Activated CD4-positive, alpha-beta T cell treated with anti-CD3 and anti-CD28 coated beads, Interleukin-2, amount 50 U/mL, for 48 hours (primary cell): Measurements from ENCODE around the gene MAP4K3.
A peak's percentile ranks its signal among the peaks of the same experiment; 100 is the strongest.
"Not testable (repeated sequence)": the region's sequence is repeated elsewhere in the genome, so short reads cannot be mapped to it uniquely, and the experiment has no call there.

Experiments used
- DNase-seq, 2 experiments: peaks; one replicate each; pipeline ENCODE4 v3.0.0-alpha.2; 2020

The MAP4K3 gene

GRCh38 chr2:39300044-39300978 is 136.8 kb downstream of the MAP4K3 start:
- DNase-seq = no peak

DNA sequence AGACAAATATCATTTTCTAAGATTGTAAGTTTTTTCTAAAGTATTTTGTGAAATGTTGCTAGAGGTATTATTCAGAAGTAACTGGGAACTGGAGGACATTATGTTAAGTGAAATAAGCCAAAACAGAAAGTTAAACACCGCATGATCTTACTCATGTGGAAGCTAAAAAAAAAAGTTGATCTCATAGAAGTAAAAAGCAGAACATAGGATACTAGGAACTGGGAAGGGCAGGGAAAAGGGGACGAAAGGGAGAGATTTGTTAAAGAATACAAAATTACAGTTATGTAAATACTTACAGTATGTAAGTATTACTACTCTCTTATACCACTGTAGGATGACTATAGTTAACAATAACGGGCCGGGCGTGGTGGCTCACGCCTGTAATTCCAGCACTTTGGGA is 146.7 kb downstream of the MAP4K3 start:
- no peak for DNase-seq

DNA sequence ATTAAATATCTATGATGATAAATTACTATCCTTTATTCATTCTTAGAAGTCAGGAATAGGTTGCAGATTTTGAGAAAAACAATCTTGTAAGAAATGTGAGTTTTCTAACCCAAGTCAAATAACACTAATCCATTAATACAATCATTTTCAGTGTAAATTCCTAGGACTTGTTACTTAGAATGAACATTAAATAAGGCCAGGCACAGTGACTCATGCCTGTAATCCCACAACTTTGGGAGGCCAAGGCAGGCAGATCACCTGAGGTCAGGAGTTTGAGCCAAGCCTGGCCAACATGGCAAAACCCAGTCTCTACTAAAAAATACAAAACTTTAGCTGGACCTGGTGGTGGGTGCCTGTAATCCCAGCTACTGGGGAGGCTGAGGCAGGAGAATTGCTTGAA is 147.5 kb downstream of the MAP4K3 start:
- DNase-seq = no peak

DNA sequence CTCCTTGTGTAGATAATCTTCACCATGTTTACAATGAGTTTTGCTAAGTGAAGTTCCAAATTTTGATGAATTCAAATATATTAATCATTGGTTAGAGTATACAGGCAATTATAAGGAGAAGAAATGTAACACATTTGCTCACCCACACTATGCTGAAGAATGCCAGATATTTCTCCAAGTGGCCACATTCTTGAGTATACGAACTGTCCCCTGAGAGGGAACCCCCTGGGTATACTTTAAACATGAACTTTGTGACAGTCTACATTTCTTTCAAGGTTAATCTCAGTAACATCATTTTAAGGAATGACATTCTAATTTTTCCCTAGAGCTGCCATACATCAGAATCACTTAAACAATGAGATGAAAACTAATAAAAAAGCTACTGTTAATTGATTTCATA is 153.5 kb downstream of the MAP4K3 start:
- no peak for DNase-seq

GRCh38 chr2:39281391-39281790 is 155.7 kb downstream of the MAP4K3 start:
- no peak for DNase-seq

DNA sequence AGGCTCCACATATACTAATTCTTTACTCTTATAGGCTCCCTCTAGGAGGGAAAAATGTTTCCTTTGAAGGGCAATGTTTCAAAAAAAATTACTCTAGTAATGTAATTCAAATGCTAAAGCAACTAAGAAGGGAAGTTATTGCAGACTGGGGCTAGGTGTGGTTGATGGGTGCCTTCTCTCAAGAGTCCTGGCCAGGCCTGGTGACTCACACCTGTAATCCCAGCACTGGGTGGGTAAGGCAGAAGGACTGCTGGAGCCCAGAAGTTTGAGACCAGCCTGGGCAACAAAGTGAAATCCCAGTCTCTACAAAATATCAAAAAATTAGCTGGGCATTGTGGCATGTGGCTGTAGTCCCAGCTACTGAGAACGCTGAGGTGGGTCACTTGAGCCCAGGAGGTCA is 162.1 kb downstream of the MAP4K3 start:
- no peak for DNase-seq

- DNase-seq = no peak
Observed at GRCh38 chr2:39269941-39270340, 167.1 kb downstream of the MAP4K3 start.

GRCh38 chr2:39266916-39267434 is 170.1 kb downstream of the MAP4K3 start:
- no peak for DNase-seq

GRCh38 chr2:39266139-39266805 is 170.8 kb downstream of the MAP4K3 start:
- no peak for DNase-seq

- DNase-seq = no peak
Observed at GRCh38 chr2:39265315-39265714, 171.8 kb downstream of the MAP4K3 start.

- DNase-seq = no peak
Observed at GRCh38 chr2:39264733-39265132, 172.4 kb downstream of the MAP4K3 start.

- DNase-seq = no peak
Observed at GRCh38 chr2:39260087-39260486, 177.0 kb downstream of the MAP4K3 start.

- no peak for DNase-seq
Observed at GRCh38 chr2:39256040-39256439, 181.0 kb downstream of the MAP4K3 start.

DNA sequence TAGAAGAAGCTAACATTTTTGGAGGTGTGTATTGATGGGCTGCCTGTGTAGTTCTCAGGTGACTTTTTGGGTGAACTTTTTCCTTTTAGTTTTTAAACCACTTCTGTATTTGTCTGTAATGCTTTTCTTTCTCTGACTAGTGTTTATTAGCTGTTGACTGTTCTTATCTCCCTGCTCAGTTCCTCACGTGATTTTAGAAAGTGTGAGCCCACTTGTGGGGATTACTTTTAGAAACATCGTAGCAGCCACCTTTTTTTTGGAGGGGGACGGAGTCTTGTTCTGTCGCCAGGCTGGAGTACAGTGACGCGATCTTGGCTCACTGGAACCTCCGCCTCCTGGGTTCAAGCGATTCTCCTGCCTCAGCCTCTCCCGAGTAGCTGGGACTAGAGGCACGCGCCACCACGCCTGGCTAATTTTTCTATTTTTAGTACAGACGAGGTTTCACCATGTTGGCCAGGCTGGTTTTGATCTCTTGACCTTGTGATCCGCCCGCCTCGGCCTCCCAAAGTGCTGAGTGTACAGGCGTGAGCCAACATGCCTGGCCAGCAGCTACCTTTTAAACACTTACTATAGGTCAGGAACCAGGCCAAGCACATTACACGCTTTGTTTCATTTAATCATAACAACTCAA is 184.1 kb downstream of the MAP4K3 start:
- no peak for DNase-seq

DNA sequence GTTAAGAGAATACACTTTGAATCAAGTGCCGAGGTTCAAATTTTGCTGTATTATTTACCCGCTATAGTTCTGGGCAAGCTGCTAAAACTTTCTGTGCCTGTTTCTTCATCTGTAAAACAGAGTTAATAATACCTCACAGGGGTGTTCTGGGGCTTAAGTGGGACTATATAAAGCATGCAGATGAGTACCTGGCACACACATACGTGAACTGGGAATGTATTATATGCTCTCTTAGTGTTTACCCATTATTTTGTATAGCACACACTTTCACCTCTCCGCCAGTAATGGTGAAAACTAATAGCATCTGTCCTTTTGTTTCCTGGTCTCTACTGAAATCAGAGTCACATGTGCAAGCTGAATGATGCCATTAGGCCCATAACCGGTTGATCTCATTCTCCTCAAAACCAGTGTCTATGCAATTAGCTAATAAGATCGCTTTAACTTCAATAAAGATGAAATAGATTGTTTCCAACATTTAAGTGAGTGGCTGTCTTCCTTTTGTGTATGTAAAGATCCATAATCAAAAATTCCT is 189.5 kb downstream of the MAP4K3 start:
- DNase-seq = no peak

- no peak for DNase-seq
Observed at GRCh38 chr2:39246382-39246980, 190.6 kb downstream of the MAP4K3 start.

DNA sequence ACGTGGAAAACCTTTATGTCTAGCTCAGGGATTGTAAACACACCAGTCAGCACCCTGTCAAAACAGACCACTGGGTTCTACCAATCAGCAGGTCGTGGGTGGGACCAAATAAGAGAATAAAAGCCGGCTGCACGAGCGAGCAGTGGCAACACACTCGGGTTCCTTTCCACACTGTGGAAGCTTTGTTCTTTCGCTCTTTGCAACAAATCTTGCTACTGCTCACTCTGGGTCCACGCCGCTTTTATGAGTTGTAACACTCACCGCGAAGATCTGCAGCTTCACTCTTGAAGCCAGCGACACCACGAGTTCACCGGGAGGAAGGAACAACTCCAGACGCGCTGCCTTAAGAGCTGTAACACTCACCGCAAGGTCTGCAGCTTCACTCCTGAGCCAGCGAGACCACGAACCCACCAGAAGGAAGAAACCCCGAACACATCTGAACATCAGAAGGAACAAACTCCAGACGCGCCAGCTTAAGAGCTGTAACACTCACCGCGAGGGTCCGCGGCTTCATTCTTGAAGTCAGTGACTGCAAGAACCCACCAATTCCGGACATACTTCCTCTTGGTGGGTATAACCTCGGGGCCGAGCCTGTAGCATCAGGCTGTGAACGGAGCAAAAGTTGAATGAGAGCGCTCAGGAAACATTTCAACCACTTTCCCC is 192.0 kb downstream of the MAP4K3 start:
- DNase-seq = peak in 1 of 2 experiments; percentile 40

GRCh38 chr2:39244241-39244862 is 192.7 kb downstream of the MAP4K3 start:
- DNase-seq = not testable (repeated sequence)

- no peak for DNase-seq
Observed at GRCh38 chr2:39243469-39244123, 193.5 kb downstream of the MAP4K3 start, which contains the start of gene CDKL4. CDKL4 (minus strand) TSS chr2:39243970.

DNA sequence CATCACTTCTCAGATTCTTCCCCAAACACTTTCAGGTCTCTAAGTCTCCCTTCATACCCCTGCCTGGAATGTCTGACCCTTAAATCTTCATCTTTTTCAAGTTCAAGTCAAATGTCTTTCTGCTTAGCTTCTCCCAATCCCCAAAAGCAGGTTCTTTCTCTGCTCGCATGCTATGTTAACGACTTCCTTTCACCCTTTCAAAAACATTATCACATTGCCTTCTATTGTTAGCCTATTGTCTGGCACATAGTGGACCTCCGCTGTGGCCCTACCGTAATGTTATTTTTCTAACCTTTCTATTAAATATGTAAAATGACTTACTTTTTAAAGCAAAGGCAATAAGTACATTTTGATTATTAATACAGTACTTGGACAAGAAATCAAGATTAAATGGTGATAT is 195.5 kb downstream of the MAP4K3 start:
- no peak for DNase-seq

GRCh38 chr2:39240758-39241157 is 196.3 kb downstream of the MAP4K3 start:
- no peak for DNase-seq
